Caco-2 (cell line): ENCODE data around the gene MAP1B. TPM values are rescaled to one million over a fixed set of nuclear protein-coding genes. Genes with fewer than 3 reads are reported as not detected.

Experiments used
- BruUV-seq: library from RNA; stranded (reverse); fragments of 400-500 nt; replicated peaks from 2 replicates; lab custom pipeline; 2021; lab: Mats Ljungman, UMichigan
- CTCF ChIA-PET: fragments of 300-600 bp; sonication (Branson Sonifier 250); formaldehyde crosslinking; loops from one replicate; lab custom pipeline; 2022; ENCODE audit warnings: antibody characterized with exemption; lab: Charles Lee
- POLR2A ChIA-PET: fragments of 300-600 bp; sonication (Branson Sonifier 250); formaldehyde crosslinking; loops from one replicate; lab custom pipeline; 2022; ENCODE audit warnings: antibody characterized with exemption; lab: Charles Lee
- DNase-seq, 2 experiments: peaks; one replicate each; pipeline versions ENCODE4 v3.0.0 to v3.0.0-alpha.2; 2020 to 2022
- H3K27me3 ChIP-seq: replicated peaks from 2 replicates; pipeline ENCODE4 v1.6.0; 2011; ENCODE audit warnings: low read length; ENCODE audit not compliant: control insufficient read depth, insufficient read depth
- H3K36me3 ChIP-seq: 2 replicates; pipeline ENCODE4 v1.5.1; 2011; ENCODE audit warnings: low read length; ENCODE audit not compliant: control insufficient read depth, insufficient read depth
- H3K4me1 ChIP-seq: fragments of 250-450 bp; sonication (Bioruptor Pico); 2 replicates; pipeline ENCODE4 v1.5.1; 2020; ENCODE audit warnings: mild to moderate bottlenecking
- H3K4me3 ChIP-seq: 2 replicates; pipeline ENCODE4 v1.5.1; 2011; ENCODE audit warnings: low read depth, mild to moderate bottlenecking, control low read depth, low read length
- H3K9me3 ChIP-seq: fragments of 250-450 bp; sonication (Bioruptor Pico); 2 replicates; pipeline ENCODE4 v1.5.1; 2020; ENCODE audit warnings: mild to moderate bottlenecking, moderate library complexity
- H3K27ac Mint-ChIP-seq: one replicate; pipeline ENCODE4 v1.8.0; 2022; ENCODE audit warnings: mixed read lengths; ENCODE audit not compliant: unreplicated experiment
- H3K27me3 Mint-ChIP-seq: one replicate; pipeline ENCODE4 v1.8.0; 2022; ENCODE audit warnings: mixed read lengths; ENCODE audit not compliant: insufficient read depth, unreplicated experiment
- H3K36me3 Mint-ChIP-seq: one replicate; pipeline ENCODE4 v1.8.0; 2022; ENCODE audit warnings: mild to moderate bottlenecking, mixed read lengths; ENCODE audit not compliant: insufficient read depth, unreplicated experiment
- H3K4me1 Mint-ChIP-seq: one replicate; pipeline ENCODE4 v1.8.0; 2022; ENCODE audit warnings: low read depth, mixed read lengths; ENCODE audit not compliant: unreplicated experiment
- H3K4me3 Mint-ChIP-seq: one replicate; pipeline ENCODE4 v1.8.0; 2022; ENCODE audit warnings: mild to moderate bottlenecking, moderate library complexity, mixed read lengths; ENCODE audit not compliant: unreplicated experiment
- H3K9me3 Mint-ChIP-seq: one replicate; pipeline ENCODE4 v1.8.0; 2022; ENCODE audit warnings: mixed read lengths; ENCODE audit not compliant: unreplicated experiment
- intact Hi-C: fragments of 100-400 bp; cut with micrococcal nuclease; formaldehyde crosslinking; loops from one replicate; pipeline ENCODE4 v1.10.0; 2022; ENCODE audit not compliant: unreplicated experiment
- total RNA-seq: library from RNA; stranded (reverse); gene quantifications from 2 replicates; pipeline ENCODE4 v1.2.3, GENCODE V29; 2022
- TF ChIP-seq, protein P1 (sequence below), 2 experiments: fragments of 200-600 bp in 1 of 2; IDR thresholded peaks; 1 replicate in 1 of 2; 2 replicates in 1 of 2; pipeline versions ENCODE4 v1.5.1 to v1.8.0; 2011 to 2022; ENCODE audit warnings: antibody characterized with exemption in 1 of 2, control low read depth in 1 of 2, inconsistent platforms in 1 of 2, low read depth in 1 of 2, low read length in 1 of 2, mild to moderate bottlenecking in 1 of 2, moderate library complexity in 1 of 2; ENCODE audit not compliant: insufficient read depth in 1 of 2, severe bottlenecking in 1 of 2, unreplicated experiment in 1 of 2

The MAP1B gene
- total RNA-seq, 1 experiment from 2014 or later: 0.66 TPM

DNA sequence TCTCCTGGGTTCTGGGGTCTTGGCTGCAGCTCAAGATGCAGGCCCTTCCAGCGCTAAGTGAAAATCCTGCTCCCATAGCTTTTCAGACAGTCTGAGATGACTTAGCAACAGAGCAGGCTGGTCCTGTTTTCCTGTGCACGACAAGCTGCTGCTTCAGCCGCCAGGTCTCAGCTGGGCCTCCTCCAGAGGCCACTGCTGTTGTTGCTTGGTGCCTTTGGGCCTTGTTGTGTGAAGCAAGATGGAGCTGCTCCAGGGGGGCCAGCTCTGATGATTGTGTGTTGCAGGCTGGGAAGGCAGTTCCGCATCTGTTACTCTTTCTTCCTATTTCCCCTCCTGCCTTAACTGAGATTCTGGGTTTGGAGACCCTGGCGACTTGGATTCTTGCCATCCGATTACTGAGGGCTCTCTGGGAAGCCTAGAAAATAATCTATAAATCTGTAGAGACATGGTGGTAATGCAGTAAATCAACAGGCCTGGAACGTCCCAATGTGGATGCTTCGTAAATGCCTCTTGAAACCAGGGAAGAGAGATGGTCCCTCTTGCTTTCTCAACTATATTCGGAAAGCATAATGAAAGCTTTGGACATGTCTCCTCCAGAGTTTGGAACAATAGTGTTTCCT lies 3.2 kb downstream of the MAP1B start:
- DNase-seq: no peak
- no peaks in the 10 kb centered on the region for H3K4me1 Mint-ChIP-seq
- no peak overlapping the region for H3K4me3 ChIP-seq
- H3K9me3 Mint-ChIP-seq: no peaks in the 10 kb centered on the region
- POLR2A ChIA-PET: no interaction called here
- H3K27me3 ChIP-seq: peaks cover 5% of the 10 kb centered on the region
- intact Hi-C loops: no loop called here
- no peak overlapping the region for H3K27ac Mint-ChIP-seq
- peaks cover 47% of the 10 kb centered on the region for H3K27me3 Mint-ChIP-seq
- H3K4me1 ChIP-seq: 0 out of 2 replicates have a peak, but pooled peaks cover 5% of the 10 kb centered on the region
- no TSS peak for BruUV-seq
- TF ChIP-seq, protein P1, sequence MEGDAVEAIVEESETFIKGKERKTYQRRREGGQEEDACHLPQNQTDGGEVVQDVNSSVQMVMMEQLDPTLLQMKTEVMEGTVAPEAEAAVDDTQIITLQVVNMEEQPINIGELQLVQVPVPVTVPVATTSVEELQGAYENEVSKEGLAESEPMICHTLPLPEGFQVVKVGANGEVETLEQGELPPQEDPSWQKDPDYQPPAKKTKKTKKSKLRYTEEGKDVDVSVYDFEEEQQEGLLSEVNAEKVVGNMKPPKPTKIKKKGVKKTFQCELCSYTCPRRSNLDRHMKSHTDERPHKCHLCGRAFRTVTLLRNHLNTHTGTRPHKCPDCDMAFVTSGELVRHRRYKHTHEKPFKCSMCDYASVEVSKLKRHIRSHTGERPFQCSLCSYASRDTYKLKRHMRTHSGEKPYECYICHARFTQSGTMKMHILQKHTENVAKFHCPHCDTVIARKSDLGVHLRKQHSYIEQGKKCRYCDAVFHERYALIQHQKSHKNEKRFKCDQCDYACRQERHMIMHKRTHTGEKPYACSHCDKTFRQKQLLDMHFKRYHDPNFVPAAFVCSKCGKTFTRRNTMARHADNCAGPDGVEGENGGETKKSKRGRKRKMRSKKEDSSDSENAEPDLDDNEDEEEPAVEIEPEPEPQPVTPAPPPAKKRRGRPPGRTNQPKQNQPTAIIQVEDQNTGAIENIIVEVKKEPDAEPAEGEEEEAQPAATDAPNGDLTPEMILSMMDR (IDR thresholded peaks at IDR 0.05; ENCODE audit: insufficient read depth in 1 of 2, low read depth in 1 of 2, low read length in 1 of 2, severe bottlenecking in 1 of 2, unreplicated experiment in 1 of 2): no peak
- H3K4me3 Mint-ChIP-seq: no peak overlapping the region
- no peaks in the 10 kb centered on the region for H3K36me3 ChIP-seq
- H3K36me3 Mint-ChIP-seq: no peaks in the 10 kb centered on the region
- H3K9me3 ChIP-seq: no peaks in the 10 kb centered on the region
- CTCF ChIA-PET: no interaction called here

DNA sequence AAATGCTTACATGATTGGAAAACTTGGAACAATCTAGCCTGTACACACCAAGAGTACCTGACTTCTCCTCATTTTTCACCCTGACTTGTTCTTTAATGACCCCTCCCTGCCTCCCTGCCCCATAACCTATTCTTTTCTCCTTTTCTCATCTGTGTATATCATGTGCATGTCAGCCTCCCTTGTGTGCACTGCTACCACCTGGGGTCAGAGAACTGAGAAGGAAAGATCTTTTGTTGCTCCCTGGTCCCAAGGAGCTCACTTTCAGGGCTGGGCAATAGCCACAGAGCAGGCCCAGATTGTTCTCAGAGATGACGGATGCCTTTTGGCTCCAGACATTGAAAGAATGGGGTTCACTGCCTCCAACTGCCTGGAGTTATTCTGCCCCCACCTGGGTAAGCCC lies 5.1 kb downstream of the MAP1B start:
- H3K9me3 ChIP-seq: no peaks in the 10 kb centered on the region
- ChIA-PET CTCF (no interaction called here), POLR2A (no interaction called here)
- H3K27ac Mint-ChIP-seq: no peak overlapping the region
- H3K4me1 Mint-ChIP-seq: no peaks in the 10 kb centered on the region
- H3K9me3 Mint-ChIP-seq: no peaks in the 10 kb centered on the region
- H3K4me1 ChIP-seq: 0 out of 2 replicates have a peak, but pooled peaks cover 5% of the 10 kb centered on the region
- H3K27me3 ChIP-seq: peaks cover 5% of the 10 kb centered on the region
- no peaks in the 10 kb centered on the region for H3K36me3 Mint-ChIP-seq
- H3K36me3 ChIP-seq: no peaks in the 10 kb centered on the region
- no peak overlapping the region for H3K4me3 ChIP-seq
- no TSS peak for BruUV-seq
- intact Hi-C loops: no loop called here
- TF ChIP-seq, protein P1 (IDR thresholded peaks at IDR 0.05; ENCODE audit: insufficient read depth in 1 of 2, low read depth in 1 of 2, low read length in 1 of 2, severe bottlenecking in 1 of 2, unreplicated experiment in 1 of 2): no peak
- no peak overlapping the region for H3K4me3 Mint-ChIP-seq
- peaks cover 35% of the 10 kb centered on the region for H3K27me3 Mint-ChIP-seq
- no peak for DNase-seq

DNA sequence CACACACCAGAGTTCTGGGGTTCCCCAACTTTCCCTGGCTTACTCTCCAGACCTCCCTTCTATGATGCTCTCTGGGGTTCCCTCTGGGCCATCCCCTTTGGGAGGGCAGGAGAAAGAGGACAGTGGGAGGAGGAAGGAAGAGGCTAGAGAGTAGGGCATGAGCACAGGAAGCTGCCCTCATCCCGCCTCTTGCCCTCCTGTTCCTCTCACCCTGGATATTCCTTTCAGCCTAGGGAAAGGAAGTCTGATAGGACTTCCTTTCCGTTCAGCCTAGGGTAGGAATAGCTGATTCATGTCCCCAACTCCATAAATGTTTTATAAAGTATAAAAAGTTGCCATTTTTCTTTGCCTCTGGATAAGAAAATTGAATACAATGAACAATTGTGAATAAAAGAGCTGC lies 7.4 kb downstream of the MAP1B start:
- intact Hi-C loops: no loop called here
- no peaks in the 10 kb centered on the region for H3K4me1 Mint-ChIP-seq
- H3K27me3 Mint-ChIP-seq: peaks cover 25% of the 10 kb centered on the region
- H3K4me1 ChIP-seq: no peaks in the 10 kb centered on the region
- no peaks in the 10 kb centered on the region for H3K9me3 Mint-ChIP-seq
- no peaks in the 10 kb centered on the region for H3K36me3 Mint-ChIP-seq
- BruUV-seq: no TSS peak
- no peak overlapping the region for H3K27ac Mint-ChIP-seq
- POLR2A ChIA-PET: no interaction called here
- CTCF ChIA-PET: no interaction called here
- H3K36me3 ChIP-seq: no peaks in the 10 kb centered on the region
- no peak for DNase-seq
- no peak overlapping the region for H3K4me3 ChIP-seq
- H3K4me3 Mint-ChIP-seq: no peak overlapping the region
- TF ChIP-seq, protein P1 (IDR thresholded peaks at IDR 0.05; ENCODE audit: insufficient read depth in 1 of 2, low read depth in 1 of 2, low read length in 1 of 2, severe bottlenecking in 1 of 2, unreplicated experiment in 1 of 2): no peak
- peaks cover 3% of the 10 kb centered on the region for H3K27me3 ChIP-seq
- H3K9me3 ChIP-seq: no peaks in the 10 kb centered on the region
